HG02973 (cell line): Measurements from ENCODE around the gene APOM.

Experiments
- ATAC-seq: cut with Tn5 transposase; IDR thresholded peaks from one replicate; pipeline ENCODE4 v1.9.1; 2021; ENCODE audit warnings: moderate library complexity; ENCODE audit not compliant: unreplicated experiment

APOM gene

DNA sequence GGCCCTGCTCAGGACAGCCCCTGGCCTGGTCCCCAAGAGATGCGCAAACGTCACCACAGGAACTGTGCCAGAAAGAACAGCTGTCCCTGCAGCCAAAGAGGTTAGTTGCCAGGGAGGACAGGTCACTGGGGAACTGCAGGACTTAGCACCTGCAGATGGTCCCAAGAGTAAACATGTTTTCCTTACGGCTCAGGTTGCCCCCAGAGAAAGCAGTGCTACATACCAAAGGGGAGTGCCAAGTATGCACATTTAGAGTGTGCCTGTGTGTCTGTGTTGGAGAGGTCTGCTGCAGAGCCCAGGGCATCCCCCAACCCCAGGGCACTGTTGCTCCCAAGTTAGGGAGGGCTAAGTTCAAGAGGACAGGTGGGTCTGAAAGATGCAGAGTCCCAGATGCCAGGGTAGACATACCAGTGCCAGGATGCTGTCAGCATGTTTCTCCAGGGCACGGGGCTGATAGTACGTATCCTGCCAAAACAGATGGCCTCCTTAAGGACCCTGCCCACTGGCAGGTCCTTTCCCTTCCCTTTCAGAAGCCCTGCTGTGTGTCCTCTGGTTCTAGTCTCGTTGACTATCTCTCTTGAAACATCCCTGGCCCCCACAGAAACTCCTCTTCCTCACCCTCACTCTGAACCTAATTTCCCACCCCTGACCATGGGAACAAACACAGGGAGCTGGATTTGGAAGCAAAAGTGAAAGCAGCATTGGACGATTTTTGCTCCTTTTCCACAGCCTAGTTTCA, 46.1 kb downstream of the APOM start:
- no peak for ATAC-seq

DNA sequence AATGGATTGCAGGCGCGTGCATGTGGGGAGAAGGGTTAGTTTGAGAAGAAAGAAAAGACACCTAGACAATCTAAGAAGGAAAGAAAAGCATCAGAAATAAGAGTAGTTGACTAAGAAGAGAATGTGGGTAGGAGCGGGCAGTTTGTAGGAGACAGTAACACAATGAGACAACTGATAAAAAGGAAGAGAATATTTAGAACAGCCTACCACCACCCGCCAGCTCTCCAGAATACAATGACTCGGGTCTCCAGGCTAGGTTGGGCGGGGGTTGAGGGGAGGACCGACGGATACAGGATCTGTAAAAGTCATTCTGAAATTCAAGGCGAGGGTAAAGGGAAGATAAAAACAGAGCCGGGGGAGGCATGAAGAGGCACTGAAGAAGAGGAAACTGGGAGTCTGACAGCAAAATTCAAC, 46.7 kb downstream of the APOM start:
- peak; percentile 4 for ATAC-seq

DNA sequence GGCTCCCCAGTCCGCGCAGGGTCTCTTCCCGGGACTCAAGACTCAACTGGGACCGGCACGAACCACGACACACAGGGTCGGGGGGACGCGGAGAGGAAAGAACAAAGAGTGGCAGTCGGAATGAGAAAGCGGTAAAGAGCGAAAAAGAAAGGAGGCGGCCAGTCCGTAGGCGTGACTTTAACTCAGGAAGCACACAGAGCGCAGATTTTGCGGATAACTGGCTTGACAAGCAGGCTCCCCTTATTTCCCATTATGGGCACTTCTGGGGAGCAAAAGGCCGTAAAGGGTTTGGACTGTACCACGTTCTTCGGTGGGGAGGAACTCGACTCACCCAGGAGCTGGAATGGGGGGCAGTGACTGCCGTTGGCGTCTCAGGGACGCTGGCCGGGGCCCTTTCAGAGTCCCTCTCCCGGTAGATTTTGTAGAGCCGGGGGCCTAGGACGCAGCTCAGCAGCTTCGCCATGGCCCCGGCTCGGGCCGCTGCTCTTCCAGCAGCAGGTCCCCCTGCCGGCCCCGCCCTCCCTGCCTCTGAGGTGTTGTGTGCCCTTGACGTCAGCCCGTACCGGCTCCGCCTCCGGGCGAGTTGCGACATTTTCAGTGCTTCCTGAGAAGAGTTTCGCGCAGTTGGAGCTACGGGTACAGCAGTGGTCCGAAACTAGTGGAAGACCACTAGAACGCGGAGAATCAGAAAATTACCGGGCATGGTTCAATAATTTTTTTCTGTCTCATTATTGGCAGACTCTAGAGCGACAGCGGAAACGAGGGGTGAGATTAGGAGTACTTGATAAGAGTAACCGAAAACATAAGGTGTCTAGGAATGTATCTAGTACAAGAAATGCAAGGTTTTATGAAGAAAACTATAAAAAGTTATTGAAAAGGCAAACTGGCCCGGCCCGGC, 47.4 kb downstream of the APOM start, which contains the start of gene ABHD16A:
ABHD16A (minus strand) TSS at position 506 of the 898 bp plus-strand sequence; CDS start at position 463, 43 bp downstream.
- peak; percentile 77 for ATAC-seq

DNA sequence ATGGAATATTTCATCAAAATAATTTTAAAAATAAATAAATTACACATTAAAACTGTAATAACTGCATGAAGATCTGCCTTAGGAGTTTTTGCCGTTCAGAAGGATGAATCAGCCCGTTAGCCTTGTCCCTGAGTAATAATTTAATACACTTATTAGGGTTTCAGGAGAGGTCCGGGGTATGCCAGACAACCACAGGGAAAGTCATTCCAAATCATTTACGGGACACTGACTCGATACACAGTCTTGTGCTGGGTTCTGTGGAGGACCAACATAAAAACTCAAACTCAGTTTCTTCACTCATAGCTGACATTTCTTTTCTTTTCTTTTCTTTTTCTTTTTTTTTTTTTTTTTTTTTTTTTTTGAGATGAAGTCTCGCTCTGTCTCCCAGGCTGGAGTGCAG, 50.2 kb downstream of the APOM start:
- ATAC-seq, result no peak

DNA sequence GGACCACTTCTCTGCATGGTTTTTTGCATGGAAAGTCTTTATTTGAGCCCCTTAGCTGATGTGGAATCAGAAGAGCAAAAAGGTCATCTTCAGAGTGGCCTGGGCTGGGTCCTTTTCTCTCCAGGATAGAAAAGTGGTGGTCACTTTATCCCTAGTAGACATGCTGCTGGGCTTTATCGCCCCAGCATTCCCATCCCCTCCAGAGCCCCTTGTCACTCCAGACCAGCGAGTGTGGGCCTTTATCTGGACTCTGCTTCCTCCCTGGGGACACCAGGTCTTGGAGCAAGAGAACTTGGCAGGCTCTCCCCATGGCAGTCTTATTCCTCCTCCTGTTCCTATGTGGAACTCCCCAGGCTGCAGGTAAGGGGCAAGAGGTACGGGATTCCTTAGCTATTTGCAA, 50.9 kb downstream of the APOM start, which contains the start of gene LY6G6F:
LY6G6F (plus strand) TSS at position 268 of the 400 bp plus-strand sequence; CDS start at position 309, 41 bp downstream.
- no peak for ATAC-seq

DNA sequence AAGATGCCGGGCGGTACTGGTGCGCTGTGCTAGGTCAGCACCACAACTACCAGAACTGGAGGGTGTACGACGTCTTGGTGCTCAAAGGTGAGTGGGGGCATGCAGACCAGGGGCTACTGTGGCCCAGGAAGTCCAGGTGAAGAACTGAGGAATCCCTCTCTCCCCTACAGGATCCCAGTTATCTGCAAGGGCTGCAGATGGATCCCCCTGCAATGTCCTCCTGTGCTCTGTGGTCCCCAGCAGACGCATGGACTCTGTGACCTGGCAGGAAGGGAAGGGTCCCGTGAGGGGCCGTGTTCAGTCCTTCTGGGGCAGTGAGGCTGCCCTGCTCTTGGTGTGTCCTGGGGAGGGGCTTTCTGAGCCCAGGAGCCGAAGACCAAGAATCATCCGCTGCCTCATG, 52.0 kb downstream of the APOM start:
- no peak for ATAC-seq
